HUDEP-2 (cell line): ENCODE measurements around the gene PLEKHA6.

Experiments
- DNase-seq, 76 experiments: peaks; one replicate each; lab custom pipeline; 2025; ENCODE audit not compliant: unreplicated experiment in 76 of 76; lab: John Stamatoyannopoulos, UW

PLEKHA6 gene

GRCh38 chr1:204357551-204358490, 1.9 kb downstream of the PLEKHA6 start:
- DNase-seq, result no peak

GRCh38 chr1:204356997-204357396, 2.7 kb downstream of the PLEKHA6 start:
- DNase-seq, result no peak

GRCh38 chr1:204355913-204356312, 3.8 kb downstream of the PLEKHA6 start:
- no peak for DNase-seq

GRCh38 chr1:204354579-204354978, 5.2 kb downstream of the PLEKHA6 start:
- DNase-seq, result no peak

- DNase-seq, result no peak
These were observed 6.4 kb downstream of the PLEKHA6 start for GRCh38 chr1:204353213-204353910.

GRCh38 chr1:204350857-204351573, 8.7 kb downstream of the PLEKHA6 start:
- peak in 9 of 76 experiments; percentile 6 to 35 (median 18) for DNase-seq

- DNase-seq, result no peak
These were observed 9.4 kb downstream of the PLEKHA6 start for GRCh38 chr1:204350312-204350711.

- no peak for DNase-seq
These were observed 10.1 kb downstream of the PLEKHA6 start for GRCh38 chr1:204349602-204350001.

- DNase-seq, result peak in 62 of 76 experiments; percentile 5 to 83 (median 46)
These were observed 11.0 kb downstream of the PLEKHA6 start for GRCh38 chr1:204348722-204349121.

- no peak for DNase-seq
These were observed 11.5 kb downstream of the PLEKHA6 start for GRCh38 chr1:204348242-204348641.

GRCh38 chr1:204345941-204346645, 13.6 kb downstream of the PLEKHA6 start:
- no peak for DNase-seq

- no peak for DNase-seq
These were observed 14.3 kb downstream of the PLEKHA6 start for GRCh38 chr1:204345438-204345841.

- no peak for DNase-seq
These were observed 14.9 kb downstream of the PLEKHA6 start for GRCh38 chr1:204344665-204345355.

GRCh38 chr1:204343802-204344201, 15.9 kb downstream of the PLEKHA6 start:
- DNase-seq, result no peak

GRCh38 chr1:204343247-204343646, 16.5 kb downstream of the PLEKHA6 start:
- no peak for DNase-seq

GRCh38 chr1:204342310-204342709, 17.4 kb downstream of the PLEKHA6 start:
- DNase-seq, result no peak

- DNase-seq, result no peak
These were observed 18.3 kb downstream of the PLEKHA6 start for GRCh38 chr1:204341380-204341779.

GRCh38 chr1:204340081-204340889, 19.4 kb downstream of the PLEKHA6 start:
- no peak for DNase-seq

GRCh38 chr1:204339541-204339940, 20.2 kb downstream of the PLEKHA6 start:
- DNase-seq, result no peak
